Fibroblast of mammary gland (primary cell): ENCODE measurements around the gene ANKRD63.

Experiments used
- DNase-seq: peaks from one replicate; pipeline ENCODE4 v3.0.0-alpha.2; 2010; ENCODE audit warnings: low read depth
- H3K4me3 ChIP-seq: 2 replicates; pipeline ENCODE4 v1.5.1; 2011; ENCODE audit warnings: low read depth, mild to moderate bottlenecking, low read length, moderate library complexity; ENCODE audit not compliant: control insufficient read depth
- TF ChIP-seq, protein P1 (sequence below): conservative IDR thresholded peaks from 2 replicates; pipeline ENCODE4 v1.5.1; 2011; ENCODE audit warnings: low read depth, low read length, inconsistent platforms; ENCODE audit not compliant: control insufficient read depth, insufficient read depth

ANKRD63 gene

GRCh38 chr15:40302981-40303380, 20.1 kb upstream of the ANKRD63 start:
- TF ChIP-seq, protein P1, sequence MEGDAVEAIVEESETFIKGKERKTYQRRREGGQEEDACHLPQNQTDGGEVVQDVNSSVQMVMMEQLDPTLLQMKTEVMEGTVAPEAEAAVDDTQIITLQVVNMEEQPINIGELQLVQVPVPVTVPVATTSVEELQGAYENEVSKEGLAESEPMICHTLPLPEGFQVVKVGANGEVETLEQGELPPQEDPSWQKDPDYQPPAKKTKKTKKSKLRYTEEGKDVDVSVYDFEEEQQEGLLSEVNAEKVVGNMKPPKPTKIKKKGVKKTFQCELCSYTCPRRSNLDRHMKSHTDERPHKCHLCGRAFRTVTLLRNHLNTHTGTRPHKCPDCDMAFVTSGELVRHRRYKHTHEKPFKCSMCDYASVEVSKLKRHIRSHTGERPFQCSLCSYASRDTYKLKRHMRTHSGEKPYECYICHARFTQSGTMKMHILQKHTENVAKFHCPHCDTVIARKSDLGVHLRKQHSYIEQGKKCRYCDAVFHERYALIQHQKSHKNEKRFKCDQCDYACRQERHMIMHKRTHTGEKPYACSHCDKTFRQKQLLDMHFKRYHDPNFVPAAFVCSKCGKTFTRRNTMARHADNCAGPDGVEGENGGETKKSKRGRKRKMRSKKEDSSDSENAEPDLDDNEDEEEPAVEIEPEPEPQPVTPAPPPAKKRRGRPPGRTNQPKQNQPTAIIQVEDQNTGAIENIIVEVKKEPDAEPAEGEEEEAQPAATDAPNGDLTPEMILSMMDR = no peak
- no peak overlapping the region for H3K4me3 ChIP-seq
- no peak for DNase-seq

DNA sequence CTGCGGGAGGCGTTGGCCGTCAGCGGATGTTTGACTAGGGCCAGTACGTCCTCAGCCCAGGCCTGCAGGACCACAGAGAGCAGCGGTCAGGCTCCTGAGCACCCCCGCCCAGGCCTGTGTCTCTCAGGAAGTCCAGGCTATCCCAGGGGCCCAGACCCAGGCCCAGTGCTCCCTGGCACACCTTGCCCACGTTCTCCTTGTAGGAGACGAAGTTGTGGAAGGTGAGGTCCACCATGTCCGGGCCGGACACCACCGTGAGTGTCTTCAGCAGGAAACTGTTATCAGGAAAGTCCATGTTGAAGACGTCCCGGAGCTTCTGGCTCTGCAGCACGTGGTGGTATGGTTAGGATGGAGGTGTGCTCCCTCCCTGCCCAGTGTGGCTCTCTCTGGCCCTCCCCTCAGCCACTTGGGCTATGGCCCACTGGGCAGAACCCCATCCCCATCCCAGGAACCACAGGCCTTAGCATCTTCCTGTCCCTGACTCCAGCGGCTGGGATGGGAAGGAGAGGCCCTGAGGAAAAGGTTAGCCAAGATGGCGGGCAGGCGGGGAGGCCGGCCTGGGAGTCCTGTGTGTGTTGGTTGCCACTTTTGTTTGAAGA, 19.5 kb upstream of the ANKRD63 start:
- DNase-seq = no peak
- H3K4me3 ChIP-seq = no peak overlapping the region
- TF ChIP-seq, protein P1 = no peak

DNA sequence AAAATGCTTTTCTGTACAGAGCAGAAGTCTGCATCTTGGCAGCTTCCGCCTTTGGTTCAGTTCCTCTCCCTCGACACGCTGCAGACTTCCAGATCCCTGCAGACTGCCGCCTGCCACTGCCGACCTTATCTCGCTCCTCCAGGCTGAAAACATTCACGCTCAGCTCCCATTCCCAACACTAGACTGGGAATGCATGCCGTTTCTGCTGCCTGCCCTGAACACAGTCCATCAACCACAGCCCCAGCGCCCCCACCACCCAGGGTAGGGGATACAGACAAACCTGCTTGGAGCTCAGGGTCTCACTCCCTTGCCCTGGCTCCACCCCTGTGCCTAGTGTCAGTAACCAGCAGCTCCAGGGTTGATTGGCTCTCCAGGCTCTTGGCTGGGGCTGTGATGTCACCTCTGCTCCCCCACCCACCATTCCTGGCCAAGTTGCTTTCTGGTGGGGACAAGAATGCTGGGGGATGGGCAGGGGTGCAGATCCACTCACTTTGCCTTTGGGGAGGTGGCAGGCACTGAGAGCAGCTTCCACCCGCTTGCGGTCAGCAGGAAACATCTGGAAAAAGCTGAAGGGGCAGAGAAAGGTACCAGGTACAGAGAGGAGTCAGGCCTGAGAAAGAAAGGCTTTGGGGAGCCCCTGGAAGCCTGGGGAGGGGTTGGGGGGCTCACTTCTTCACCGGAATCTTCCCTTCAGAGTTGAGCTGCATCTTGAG, 18.8 kb upstream of the ANKRD63 start:
- no peak for DNase-seq
- TF ChIP-seq, protein P1 = no peak
- no peak overlapping the region for H3K4me3 ChIP-seq

DNA sequence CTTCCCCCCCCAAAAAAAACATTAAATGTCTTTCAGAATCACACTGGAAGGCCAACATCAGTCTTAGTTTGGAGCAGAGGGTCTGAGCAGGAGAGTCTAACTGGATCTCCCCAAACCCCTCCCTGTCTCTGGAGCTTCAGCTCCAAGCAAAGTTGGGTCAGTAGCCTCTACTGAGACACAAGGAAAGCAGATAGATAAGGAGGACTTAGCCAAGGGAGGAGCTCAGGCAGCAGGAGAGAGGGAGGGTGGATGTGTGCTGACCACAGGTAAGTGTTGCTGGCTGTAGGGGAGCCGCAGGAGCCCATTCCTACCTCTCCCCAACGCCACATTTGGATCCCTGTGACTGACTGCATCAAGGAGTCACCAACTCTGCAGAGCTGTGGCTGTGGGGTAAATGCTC, 17.9 kb upstream of the ANKRD63 start:
- H3K4me3 ChIP-seq = no peak overlapping the region
- no peak for DNase-seq
- TF ChIP-seq, protein P1 = no peak

DNA sequence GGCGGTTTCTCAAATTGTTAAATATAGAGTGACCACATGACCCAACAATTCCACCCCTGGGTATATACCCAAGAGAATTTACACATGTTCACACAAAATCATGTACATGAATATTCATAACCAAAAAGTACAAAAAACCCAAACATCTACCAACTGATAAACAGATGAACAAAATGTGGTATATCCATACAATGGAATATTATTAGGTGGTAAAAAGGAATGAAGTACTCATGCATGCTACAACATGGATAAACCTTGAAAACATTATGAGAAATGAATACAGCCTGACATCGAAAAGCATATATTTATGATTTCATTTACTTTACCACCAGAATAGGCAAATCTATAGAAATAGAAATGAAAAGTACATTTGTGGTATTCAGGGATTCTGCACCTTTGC, 17.5 kb upstream of the ANKRD63 start:
- no peak overlapping the region for H3K4me3 ChIP-seq
- DNase-seq = no peak
- TF ChIP-seq, protein P1 = no peak

DNA sequence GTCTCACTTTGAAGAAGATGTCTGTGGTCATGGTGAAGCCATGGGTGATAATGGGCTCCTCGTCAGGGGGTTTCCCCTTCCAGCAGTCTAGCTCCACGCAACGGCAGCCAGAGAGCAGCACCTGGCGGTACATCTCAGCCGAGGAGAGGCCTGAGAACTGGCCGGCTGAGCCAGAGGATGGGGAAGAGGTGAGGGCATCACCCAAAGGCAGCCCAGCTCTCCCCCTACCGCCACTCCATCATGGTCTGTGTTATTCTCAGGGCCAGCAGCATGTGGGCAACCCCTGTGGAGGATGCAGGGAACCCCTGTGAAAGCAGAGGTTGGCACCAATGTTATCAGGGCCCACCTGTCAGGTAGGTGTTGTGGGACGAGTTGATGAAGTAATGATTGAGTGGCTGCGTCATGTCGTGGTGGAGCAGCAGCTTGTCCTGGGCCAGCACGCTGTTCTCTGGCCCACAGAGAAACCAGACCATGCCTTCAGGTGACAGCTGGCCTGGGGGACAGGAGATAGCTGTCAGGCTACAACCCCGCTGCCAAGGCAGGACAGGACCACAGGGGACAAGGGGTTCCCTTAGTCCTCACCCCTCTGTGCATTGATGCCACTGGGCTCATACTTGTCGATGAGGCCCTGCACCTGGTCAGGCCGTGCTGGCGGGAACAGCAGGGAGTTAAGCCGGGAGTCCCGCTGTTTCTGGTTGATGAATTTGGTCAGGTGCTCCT, 15.5 kb upstream of the ANKRD63 start:
- DNase-seq = no peak
- H3K4me3 ChIP-seq = no peak overlapping the region
- TF ChIP-seq, protein P1 = no peak
